CD4-positive, alpha-beta T cell treated with Interferon gamma for 1 hour (primary cell): ENCODE data around the gene ORM1.

Source experiments
- DNase-seq: peaks from one replicate; pipeline ENCODE4 v3.0.0-alpha.2; 2020

Gene ORM1

GRCh38 chr9:114369216-114370130 lies 46.6 kb downstream of the ORM1 start:
- DNase-seq: peak; percentile 50

- no peak for DNase-seq
Measured at GRCh38 chr9:114370251-114370967, 47.5 kb downstream of the ORM1 start.

GRCh38 chr9:114370968-114371320 lies 48.0 kb downstream of the ORM1 start:
- no peak for DNase-seq

GRCh38 chr9:114371343-114371944 lies 48.5 kb downstream of the ORM1 start:
- DNase-seq: no peak

GRCh38 chr9:114371973-114372917 lies 49.3 kb downstream of the ORM1 start:
- peak; percentile 39 for DNase-seq

GRCh38 chr9:114372921-114373448 lies 50.1 kb downstream of the ORM1 start:
- peak; percentile 93 for DNase-seq

- DNase-seq: no peak
Measured at GRCh38 chr9:114373960-114374730, 51.2 kb downstream of the ORM1 start.

- DNase-seq: no peak
Measured at GRCh38 chr9:114374936-114375335, 52.0 kb downstream of the ORM1 start.

- no peak for DNase-seq
Measured at GRCh38 chr9:114375386-114376175, 52.7 kb downstream of the ORM1 start.
